GM19240 (cell line): ENCODE data around the gene IFNGR2.
"Not testable (repeated sequence)": the region's sequence is repeated elsewhere in the genome, so short reads cannot be mapped to it uniquely, and the experiment has no call there.

Source experiments
- DNase-seq: peaks from one replicate; pipeline ENCODE4 v3.0.0; 2011; ENCODE audit warnings: low spot score; ENCODE audit not compliant: insufficient read length

Gene IFNGR2

DNA sequence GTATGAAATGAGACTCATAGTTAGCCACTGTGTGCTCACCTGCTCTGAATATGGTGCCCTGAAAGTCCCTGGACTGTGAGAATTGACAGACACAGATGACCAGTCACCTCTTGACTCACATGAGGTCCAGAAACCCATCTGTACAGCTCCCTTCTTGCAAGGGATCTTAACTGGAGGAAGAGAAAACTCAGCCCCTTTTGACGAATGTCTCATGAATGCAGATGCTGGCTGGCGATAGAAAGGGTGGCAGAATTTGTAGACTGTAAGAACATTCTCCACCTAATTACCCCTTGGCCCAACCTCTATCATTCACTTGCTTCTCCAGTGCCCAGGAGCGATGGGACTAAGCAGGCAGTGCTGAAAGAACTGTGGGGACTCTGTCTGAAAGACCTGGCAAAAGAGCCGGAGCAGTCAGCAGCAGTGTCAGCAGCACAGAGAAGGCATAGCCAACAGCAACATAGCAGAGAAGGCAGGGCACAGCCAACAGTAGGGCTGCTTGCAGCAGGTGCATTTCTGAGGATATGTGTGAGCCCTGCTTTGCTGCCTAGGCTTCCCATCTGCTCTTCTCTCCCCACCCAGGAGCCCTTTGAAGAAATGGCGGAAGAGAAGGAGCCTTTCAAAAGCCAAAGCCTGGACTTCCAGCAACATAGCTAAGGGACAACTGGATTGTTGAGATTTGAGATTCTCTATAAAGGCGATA, 25.8 kb upstream of the IFNGR2 start:
- DNase-seq: no peak

DNA sequence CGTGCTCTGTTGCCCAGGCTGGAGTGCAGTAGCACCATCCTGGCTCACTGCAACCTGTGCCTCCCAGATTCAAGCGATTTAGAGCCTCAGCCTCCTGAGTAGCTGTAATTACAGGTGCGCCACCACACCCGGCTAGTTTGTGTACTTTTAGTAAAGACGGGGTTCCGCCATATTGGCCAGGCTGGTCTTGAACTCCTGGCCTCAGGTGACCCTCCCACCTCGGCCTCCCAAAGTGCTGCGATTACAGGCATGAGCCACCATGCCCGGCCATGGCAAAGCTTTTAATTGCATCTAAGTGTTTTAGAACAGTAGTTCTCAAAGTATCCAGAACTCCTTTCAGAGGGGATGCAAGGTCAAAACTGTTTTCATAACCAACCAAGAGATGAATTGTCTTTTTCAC, 25.1 kb upstream of the IFNGR2 start:
- DNase-seq: no peak

DNA sequence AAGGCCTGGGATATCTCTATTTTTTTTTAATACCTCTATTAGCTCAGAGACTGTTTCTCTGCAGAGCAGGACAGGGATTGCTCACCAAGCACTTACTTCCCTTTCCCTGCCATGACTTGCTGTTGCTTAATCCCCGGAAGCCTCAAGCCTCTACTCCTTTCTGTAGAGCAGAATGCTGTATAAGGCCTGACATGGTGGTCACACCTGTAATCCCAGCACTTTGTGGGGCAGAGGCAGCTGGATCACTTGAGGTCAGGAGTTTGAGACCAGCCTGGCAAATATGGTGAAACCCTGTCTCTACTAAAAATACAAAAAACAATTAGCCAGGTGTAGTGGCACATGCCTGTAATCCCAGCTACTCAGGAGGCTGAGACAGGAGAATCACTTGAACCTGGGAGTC, 23.3 kb upstream of the IFNGR2 start:
- not testable (repeated sequence) for DNase-seq

DNA sequence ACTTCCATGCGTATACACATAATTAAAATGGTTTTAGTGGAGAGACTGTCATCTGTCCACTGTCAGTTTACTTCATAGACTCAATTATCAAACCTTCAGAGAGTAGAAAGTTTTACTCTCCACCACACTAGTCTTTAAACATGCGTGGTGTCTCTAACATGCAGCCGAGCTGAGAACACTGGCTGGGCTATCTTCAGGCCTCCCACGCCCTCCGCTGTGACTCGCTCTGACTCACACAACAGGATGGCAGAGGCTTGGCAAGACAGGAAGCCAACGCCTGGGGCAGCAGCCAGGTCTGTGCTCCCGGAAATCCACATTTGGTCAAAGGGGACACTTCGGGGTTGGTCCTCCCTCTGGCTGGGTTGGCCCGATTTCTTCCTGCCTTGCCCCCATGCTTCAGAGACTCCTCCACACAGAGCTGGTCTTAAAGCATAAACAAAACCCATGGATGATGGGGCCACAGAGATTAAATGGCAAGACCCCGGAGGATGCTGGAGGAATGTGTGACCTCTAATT, 22.7 kb upstream of the IFNGR2 start:
- no peak for DNase-seq

DNA sequence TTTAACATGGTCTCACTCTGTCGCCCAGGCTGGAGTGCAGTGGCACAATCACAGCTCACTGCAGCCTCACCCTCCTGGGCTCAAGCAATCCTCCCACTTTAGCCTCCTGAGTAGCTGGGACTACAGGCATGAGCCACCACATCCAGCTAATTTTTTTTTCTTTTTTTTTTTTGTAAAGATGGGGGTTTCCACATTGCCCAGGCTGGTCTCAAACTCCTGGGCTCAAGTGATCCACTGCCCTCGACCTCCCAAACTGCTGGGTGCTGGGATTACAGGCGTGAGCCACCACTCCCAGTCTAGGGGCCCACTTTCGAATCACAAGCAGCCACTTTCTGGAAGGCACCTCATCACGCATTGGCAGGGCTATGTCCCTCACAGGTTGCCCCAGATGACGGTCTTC, 21.8 kb upstream of the IFNGR2 start:
- not testable (repeated sequence) for DNase-seq

DNA sequence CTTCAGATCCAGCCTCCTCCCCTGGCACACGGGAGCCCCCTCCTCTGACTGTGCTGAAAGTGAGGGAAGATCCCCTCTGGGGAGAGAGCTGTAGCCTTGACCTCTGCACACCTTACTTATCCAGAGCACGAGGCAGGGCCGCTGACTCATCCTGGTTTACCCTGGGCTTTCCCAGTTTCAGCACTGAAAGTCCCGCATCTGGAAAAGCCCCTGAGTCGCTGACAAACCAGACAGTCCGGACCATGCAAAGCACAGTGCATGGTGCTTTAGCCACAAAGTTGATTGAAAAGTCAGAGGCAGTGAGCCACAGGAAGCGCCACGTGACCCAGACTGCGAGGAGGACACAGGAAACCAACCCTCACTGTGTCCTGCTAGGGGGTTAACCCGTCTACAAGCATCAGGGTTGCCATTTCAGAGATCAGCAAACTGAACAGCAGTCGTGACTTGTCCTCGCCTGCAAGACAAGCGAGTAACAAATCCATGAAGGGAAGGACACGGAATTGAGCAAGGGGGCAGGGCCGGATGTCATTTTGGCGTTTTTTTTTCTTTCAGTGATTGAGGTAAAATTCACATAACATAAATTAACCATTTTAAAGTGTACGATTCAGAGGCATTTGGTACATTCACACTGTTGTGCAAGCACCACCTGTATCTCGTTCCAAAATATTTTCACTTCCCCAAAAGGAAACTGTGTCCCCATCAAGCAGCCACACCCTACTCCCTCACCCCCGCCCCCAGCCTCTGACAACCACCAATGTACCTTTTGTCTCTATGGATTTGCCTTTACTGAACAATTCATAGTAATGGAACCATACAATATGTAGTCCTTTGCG, 19.9 kb upstream of the IFNGR2 start:
- no peak for DNase-seq

DNA sequence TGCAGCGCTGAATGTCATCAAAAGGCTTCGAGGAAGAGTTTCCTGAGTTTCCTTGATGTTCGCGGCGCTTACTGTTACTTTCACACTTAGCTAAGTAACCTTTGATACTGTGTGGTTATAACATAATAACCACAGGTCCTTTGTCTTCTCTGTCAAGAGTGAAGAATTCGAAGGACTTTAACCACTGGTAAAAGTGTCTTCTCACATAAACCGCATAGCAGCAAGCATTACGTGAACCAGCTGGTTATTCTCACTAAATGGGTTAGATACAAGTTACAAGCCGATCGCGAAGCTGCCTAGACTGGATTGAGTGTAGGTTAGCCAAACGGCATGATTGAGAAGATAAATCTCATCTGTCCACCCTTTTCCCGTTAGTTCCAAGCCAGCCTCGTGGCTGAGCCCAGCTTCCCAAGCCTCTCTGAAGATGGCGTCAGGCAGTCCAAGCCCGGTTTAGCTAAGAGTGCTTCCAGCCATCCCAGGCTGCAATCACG, 18.3 kb upstream of the IFNGR2 start:
- no peak for DNase-seq

DNA sequence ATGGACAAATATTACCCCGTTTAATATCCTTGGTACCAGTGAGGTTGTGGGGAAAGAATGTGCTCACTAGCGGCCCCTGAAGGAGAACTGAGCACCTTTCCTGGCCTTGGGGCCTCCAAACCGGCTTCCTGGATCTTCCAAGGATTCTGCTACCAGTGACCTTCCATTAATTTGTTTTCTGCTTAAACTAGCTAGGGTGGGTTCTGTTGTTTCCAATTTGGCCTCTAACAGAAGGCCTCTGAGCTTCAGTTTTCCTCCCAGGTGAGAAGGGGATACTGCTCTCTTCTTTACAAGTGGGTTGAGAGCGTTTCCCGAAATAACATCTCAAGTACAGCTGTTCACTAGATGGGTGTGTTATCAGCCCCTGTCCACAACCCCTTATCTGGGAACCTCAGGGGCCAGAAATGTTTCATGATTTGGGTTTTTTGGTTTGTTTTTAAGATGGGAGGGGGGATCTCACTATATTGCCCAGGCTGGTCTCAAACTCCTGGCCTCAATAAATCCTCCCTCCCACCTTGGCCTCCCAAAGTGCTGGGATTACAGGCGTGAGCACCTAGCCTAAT, 16.9 kb upstream of the IFNGR2 start:
- DNase-seq: no peak

DNA sequence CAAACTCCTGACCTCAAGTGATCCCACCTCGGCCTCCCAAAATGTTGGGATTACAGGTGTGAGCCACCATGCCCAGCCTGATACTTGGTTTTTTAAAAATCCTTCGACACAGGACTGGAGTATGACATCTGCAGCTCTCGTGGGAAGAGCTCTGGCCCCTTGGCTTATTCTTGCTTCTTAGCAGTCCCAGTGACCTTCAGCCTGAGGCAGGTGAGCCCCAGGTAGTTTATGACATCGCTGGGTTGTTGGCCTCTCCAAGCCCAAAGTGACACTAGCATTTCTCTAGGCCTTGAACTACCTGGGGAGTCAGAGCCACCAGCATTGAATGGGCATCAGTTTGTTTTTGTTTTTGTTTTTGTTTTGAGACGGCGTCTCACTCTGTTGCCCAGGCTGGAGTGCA, 15.9 kb upstream of the IFNGR2 start:
- DNase-seq: no peak

DNA sequence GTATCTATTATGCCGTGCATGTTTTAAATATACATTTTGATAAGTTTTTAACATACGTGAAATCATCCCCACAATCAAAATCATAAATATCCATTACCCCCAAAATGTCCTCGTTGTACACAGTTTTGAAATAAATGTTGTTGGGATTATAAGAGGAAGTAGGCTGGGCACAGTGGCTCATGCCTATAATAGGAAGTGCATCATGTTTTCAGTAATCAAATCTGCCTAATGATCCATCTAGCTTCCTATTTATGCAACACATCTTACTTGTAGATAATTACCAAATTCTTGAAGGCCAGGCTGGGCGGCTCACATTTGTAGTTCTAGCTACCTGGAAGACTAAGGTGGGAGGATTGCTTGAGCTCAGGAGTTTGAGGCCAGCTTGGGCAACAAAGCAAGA, 15.0 kb upstream of the IFNGR2 start:
- no peak for DNase-seq

DNA sequence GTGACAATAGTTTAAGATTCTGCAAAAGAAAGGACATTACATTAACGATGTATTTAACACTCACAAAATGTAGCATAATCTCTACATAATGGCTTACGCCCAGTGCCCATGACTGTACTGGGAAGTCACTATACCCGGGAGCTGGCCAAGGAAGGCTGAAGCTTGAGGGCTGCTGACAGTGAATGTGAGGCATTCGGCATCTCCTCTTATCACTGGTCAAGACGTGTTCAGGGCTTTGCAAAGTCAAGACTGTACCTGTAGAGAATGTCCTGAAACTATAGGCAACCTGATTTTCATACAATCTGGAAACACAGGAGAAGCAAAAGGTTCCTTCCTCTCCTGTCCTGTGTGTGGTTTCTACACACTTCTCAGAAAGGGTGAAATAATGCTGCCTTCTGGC, 12.7 kb upstream of the IFNGR2 start:
- no peak for DNase-seq

DNA sequence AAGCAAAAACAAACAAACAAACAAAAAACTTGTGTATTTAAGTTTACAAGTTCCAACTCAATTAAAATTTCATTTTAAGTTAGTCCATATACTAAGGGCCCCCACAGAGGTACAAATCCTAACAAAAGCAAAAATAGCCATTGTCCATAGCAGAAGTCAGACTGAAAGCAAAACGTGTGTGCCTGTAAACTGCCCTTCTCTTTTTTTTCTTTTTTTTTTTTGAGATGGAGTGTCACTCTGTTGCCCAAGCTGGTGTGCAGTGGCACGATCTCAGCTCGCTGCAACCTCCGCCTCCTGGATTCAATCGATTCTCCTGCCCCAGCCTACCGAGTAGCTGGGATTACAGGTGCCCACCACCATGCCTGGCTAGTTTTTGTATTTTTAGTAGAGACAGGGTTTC, 11.6 kb upstream of the IFNGR2 start:
- no peak for DNase-seq

DNA sequence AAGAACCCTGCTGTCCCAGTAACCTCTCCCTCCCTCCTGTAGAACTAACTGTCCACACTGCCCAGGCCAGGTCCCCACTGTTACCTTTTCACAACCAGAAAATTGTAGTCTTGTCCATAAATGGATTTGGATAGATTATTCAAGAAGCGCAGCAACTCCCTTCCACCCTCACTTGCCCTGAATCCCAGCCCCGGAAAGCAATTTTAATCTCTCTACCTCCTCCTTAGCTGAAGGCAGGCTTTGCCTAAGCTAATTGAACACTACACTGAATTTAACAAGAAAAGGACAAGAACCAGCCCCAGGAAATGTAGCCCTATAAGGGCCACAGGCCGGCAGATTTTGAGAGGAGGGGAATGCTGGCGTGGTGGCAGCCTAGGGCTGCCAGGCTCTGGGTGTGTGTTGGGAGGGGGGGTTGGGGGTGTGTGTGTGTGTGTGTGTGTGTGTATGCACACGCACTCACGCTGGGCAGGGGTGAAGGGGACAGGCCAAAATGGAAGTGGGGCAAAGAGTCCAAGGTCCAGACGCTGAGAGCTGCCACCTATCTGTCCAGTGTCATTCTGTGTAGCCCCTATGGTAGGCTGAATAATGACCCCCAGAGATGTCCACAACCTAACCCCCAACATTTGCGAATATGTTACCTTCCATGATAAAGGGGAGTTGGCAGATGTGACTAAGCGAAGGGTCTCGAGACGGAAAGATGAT, 10.8 kb upstream of the IFNGR2 start:
- no peak for DNase-seq

DNA sequence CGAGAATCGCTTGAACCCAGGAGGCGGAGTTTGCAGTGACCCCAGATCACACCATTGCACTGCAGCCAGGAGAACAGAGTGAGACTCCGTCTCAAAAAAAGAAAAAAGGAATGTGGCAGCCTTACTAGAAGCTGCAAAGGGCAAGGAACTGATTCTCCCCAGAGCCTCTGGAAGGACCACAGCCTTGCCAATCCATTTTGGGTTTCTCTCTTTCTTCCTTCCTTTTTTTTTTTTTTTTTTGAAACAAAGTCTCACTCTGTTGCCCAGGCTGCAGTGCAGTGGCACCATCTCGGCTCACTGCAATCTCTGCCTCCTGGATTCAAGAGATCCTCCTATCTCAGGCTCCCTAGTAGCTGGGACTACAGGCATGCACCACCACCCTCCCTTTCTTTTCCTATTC, 9.9 kb upstream of the IFNGR2 start:
- DNase-seq: no peak

DNA sequence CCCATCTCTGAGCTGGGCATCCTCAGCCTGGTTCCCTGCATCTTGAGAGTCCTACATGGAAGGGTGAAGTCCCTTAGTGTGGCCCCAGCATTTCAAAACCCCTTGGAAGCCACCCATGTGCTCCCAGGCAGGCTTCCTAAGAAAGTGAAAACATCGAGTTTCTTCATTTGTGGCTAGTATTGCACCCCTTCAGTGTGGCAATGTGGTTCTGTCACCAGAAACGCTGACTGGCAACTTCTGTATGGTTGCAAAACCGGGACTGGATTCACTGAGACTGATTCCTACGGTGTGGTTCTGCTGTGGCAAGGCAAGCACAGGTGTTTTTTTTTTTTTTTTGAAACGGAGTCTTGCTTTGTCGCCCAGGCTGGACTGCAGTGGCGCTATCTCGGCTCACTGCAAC, 9.0 kb upstream of the IFNGR2 start:
- no peak for DNase-seq

DNA sequence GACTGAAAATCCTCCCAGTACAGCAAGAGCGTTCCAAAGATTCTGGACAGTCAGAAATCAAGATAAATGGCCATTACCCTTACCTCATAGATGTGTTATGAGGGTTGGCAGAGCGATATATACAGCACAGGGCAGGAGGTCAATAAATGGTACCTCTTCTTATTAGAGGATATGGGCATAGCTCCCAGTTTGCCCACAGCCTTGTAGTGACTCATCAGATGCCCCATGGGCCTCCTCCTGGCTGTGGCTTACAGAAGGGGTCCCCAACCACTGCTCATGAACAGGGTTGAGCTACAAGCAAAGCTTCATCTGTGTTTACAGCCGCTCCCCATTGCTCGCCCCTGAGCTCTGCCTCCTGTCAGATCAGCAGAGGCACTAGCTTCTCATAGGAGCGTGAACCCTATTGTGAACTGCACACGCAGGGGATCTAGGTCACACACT, 7.3 kb upstream of the IFNGR2 start:
- no peak for DNase-seq

DNA sequence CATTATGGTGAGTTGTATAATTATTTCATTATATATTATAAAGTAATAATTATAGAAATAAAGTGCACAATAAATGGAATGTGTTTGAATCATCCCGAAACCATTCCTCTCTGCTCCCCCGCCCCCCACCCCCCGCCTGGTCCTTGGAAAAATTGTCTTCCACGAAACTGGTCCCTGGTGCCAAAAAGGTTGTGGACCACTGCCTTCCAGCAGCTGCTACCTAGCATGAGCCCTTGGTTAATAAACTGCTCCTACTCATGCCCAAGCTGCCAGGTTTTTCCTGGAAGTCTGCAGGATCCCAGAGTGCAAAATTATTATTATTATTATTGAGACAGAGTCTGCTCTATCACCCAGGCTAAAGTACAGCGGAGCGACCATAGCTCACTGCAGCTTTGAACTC, 6.8 kb upstream of the IFNGR2 start:
- no peak for DNase-seq

DNA sequence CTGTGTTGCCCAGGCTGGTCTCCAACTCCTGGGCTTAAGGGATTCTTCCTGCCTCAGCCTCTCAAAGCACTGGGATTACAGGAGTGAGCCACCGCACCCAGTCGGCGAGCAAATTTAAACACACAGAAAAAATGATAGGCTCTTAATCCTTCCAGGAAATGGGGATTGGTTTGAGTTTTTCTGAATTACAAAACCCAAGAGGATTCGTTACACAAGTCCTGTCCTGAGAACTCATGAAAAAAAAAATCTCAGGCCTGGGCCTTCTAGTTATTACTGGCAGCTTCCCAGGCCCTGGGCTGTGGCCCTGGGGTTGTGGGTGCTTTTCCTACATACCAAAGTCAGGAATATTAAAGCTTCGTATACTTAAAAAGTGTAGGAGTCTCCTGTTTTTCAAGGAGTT, 6.3 kb upstream of the IFNGR2 start:
- no peak for DNase-seq

DNA sequence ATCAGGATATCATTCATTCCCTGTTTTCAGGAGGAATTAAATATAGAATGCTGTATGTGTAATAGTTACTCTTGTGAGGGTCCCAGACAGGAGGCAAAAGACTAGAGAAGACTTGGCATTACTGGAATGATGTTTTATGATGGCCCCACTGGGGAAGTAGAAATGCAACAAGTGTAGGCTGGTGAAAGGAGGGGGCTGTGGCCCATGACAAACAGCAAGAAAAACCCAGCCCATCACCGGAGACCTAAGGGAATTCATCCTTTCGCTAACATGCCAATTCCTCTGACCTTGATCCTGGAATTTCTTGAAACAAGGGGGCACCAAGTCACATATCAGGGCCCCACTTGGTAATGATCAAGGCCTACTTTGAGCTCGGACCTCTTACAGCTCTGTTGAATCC, 5.5 kb upstream of the IFNGR2 start:
- no peak for DNase-seq

DNA sequence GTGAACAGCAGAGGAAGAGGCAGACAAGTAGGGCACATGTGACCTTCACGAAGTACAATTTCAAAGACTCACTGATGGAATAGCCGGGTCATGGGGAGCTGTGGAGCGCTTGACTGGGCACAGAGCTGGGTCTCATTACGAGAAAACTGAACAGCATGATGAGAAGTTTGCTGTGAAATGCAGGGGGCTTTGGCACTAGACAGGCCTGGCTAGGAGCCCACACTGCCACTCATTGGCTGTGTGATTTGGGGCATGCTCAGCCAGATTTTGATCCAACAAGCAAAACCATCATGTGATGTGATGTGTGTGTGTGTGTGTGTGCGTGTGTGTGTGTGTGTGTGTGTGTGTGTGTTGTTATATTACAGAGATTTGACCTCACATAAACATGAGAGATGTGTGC, 4.9 kb upstream of the IFNGR2 start:
- no peak for DNase-seq

DNA sequence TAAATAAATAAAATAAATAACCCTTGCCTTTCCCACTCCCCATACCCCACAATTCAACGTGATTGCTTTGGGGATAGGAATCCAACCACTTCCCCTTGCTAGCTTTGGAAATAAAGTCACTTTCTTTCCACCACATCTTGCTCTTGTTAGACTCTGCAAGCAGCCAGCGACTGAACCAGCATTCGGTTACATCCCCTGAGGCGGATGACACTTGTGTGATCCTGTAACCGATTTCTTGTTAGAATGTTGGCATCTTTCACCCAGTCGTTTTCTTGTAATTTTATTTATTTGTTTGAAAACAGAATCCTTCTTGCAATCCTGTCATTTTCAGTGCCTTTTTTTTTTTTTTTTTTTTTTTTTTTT, 1.6 kb upstream of the IFNGR2 start:
- DNase-seq: no peak
